GM18508 (cell line): Measurements from ENCODE around the gene SGSH.
A peak's percentile ranks its signal among the peaks of the same experiment; 100 is the strongest.
"Not testable (repeated sequence)": the region's sequence is repeated elsewhere in the genome, so short reads cannot be mapped to it uniquely, and the experiment has no call there.

Experiments used
- ATAC-seq: cut with Tn5 transposase; IDR thresholded peaks from one replicate; pipeline ENCODE4 v1.9.1; 2021; ENCODE audit warnings: moderate number of reproducible peaks; ENCODE audit not compliant: insufficient read depth, unreplicated experiment

SGSH gene

DNA sequence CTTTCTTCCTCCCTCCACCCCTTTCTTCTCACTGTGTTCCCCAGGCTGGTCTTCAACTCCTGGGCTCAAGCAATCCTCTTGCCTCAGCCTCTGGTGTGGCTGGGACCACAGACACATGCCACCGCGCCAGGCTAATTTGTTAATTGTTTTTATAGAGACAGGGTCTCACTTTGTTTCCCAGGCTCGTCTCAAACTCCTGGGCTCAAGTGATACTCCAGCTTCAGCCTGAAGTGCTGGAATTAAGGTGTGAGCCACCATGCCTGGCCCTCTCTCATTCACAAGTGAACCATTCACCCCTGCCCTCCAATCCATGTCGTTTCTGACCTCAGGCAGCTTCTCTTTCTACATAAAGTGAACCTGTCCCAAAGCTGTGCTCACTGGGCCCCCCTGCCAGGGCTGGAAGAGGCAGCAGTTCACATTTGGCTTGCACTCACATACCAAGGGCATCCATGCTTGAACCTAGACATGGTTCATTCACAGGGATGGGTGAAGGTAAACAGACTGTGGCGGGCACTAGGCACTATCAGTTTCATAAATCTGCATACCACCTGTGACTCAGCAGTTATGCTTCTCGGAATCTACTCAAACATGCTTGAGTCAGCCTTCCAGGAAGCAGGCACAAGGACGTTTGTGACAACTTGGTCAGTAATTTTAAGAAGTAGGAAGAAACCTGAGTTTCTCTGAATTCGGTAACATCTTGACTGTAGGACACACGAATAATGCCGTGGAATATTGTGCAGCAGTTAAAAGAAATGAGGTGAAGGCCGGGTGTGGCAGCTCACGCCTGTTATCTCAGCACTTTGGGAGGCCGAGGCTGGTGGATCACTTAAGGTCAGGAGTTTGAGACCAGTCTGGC is 34.5 kb upstream of the SGSH start:
- peak; percentile 62 for ATAC-seq

GRCh38 chr17:80253631-80254395 is 33.7 kb upstream of the SGSH start:
- no peak for ATAC-seq

GRCh38 chr17:80252871-80253270 is 32.7 kb upstream of the SGSH start:
- no peak for ATAC-seq

GRCh38 chr17:80251966-80252365 is 31.8 kb upstream of the SGSH start:
- no peak for ATAC-seq

GRCh38 chr17:80248894-80249710 is 29.0 kb upstream of the SGSH start:
- no peak for ATAC-seq

GRCh38 chr17:80248001-80248893 is 28.1 kb upstream of the SGSH start:
- ATAC-seq: no peak

DNA sequence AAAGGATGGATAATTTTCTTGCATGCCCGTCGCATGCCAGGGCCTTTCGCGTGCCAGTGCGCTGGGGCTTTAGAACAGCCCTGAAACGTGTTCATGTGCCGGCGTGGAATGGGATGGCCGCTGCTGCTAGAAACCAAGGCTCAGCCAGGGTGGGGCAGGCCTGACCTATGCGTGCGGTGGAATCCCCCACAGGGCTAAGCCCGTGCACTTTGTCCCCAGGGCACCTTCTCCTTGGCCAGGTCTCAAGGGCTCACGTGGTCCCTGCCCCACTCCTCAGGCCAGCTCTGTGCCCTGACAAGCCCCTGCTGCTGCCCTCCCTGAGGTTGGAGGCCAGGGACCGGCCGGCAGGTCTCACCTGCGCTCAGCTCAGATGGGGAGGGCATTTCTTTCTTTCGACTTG is 27.4 kb upstream of the SGSH start:
- ATAC-seq: no peak

DNA sequence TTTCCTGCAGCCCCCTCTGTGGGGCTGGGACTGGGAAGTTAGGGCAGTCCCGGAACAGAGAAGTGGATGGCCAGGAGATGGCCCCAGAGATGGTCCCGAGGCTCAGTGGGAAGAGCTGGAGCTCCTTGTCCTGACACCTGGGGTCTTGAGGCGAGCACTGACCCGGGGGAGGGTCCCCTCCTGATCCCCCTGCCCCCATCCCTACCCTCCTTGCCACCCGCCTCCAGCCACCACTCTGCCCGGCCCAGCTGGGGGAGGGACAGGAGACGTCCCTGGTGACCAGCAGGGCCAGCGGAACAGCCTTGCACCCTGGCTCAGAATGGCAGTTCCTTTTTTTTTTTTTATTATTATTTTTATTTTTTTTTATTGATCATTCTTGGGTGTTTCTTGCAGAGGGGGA is 26.6 kb upstream of the SGSH start:
- no peak for ATAC-seq

- ATAC-seq: no peak
Measured at GRCh38 chr17:80246266-80246681, 26.1 kb upstream of the SGSH start.

DNA sequence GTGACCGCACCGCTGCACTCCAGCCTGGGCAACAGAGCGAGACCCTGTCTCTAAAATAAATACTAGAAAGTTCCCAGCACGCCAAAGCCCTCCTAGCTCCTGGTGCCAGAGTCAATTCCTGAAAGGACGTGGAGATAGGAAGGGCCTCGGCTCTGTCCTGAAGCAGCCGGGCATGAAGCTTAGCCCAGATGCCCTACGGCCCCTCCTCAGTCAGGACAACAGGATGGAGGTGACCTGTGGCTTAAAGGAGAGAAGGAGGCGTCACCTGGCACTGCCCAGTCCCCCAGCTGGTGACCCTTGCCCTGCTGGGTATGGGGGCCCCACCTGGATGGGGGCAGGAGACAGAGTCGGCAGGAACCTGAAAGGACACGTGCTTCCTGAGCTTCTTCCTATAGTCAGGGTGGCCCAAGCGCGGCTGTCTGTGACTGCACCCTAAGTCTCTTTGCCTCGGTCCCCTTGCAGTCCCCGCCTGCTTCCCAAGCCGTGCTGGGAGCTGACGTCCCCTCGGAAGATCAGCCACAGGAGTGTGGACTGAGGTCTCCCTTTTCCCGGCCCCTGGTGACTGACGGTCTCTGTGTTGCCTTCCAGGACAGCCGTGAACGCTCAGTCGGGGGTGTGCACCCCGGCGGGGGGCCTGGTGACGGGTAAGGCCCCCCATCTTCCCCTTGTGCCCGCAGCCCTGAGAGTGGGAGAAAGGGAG is 25.6 kb upstream of the SGSH start:
- no peak for ATAC-seq

GRCh38 chr17:80244871-80245509 is 24.9 kb upstream of the SGSH start:
- no peak for ATAC-seq

GRCh38 chr17:80244448-80244847 is 24.3 kb upstream of the SGSH start:
- not testable (repeated sequence) for ATAC-seq

DNA sequence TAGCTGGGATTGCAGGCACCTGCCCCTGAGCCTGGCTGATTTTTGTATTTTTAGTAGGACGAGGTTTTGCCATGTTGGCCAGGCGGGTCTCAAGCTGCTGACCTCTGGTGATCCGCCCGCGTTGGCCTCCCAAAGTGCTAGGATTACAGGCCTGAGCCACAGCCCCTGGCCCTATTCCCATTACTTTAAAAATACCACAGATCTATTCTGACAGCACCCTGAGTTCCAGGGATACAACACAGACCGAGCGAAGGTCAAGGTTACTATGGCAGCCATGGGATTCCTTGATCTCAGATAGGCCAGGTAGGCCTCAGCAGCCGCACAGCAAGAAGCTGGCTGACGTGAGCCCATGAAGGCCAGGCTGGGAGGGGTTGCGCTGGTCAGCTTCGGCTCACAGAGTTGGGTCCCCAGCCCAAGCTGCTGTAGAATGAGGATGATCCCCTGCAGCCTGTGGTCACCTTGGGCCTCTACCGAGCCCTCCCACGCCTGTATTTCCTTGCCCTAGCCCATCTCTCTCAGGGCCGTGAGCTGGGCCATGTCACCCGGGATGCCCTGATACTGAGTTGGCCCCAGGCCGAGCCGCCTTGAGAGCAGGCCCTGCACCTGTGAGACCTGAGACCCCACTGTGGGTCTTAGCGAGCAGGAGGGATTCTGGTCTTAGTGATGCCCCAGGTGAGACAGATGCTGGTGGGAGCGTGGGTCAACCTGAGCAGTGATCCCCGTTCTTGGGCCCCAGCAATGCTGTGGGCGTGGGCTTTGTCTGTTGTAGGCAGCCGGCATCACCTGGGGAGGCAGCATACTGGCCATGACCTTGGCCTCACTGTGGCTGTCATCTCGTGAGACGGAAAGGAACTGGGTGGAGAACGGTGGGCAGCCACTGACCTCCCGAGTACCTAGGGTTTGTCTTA is 23.6 kb upstream of the SGSH start:
- no peak for ATAC-seq

GRCh38 chr17:80242505-80242904 is 22.4 kb upstream of the SGSH start:
- no peak for ATAC-seq

- no peak for ATAC-seq
Measured at GRCh38 chr17:80237386-80237785, 17.3 kb upstream of the SGSH start.

GRCh38 chr17:80236911-80237310 is 16.8 kb upstream of the SGSH start:
- no peak for ATAC-seq

DNA sequence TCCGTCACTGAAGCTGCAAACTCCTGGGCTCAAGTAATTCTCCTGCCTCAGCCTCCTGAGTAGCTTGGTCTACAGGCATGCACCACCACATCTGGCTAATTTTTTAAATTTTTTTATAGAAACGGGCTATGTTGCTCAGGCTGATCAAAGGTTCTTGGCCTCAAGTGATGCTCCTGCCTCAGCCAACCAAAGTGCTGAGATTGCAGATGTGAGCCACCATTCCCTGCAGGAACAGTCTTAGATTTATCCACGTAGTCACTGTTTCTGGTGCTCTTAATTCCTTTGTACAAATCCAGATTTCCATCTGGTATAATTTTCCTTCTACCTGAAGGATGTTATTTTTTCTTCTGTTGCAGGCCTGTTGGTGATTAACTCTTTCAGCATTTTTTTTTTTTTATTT is 13.1 kb upstream of the SGSH start:
- no peak for ATAC-seq

DNA sequence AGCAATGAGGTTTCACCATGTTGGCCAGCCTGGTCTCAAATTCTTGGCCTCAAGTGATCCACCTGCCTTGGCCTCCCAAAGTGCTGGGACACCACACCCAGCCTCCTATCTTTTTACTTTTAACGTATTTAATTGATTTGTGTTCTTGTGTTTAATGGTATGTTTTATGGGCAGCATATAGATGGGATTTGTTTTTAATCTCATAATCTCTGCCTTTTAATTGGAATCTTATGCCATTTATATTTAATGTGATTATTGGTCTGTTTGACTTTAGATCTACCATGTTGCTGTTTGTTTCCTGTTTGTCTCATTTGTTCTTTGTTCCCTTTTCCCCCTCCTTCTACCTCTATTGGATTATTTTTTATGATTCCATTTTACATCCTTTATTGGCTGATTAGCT is 12.3 kb upstream of the SGSH start:
- no peak for ATAC-seq
